GM18951 (cell line): ENCODE results near the gene MAN1B1.
"Not testable (repeated sequence)": the region's sequence is repeated elsewhere in the genome, so short reads cannot be mapped to it uniquely, and the experiment has no call there.

ENCODE experiments used
- POLR2A ChIP-seq: IDR thresholded peaks from 4 replicates; pipeline ENCODE4 v1.6.1; 2011; ENCODE audit warnings: mild to moderate bottlenecking; ENCODE audit not compliant: insufficient read length, insufficient read depth; ENCODE audit errors: extremely low read depth
- in situ Hi-C: fragments of 300-500 bp; cut with MboI; formaldehyde crosslinking; loops from one replicate; pipeline ENCODE4 v1.12.0; 2022; ENCODE audit warnings: low sequenced_read_pairs, mixed read lengths, inconsistent platforms; ENCODE audit not compliant: unreplicated experiment

Gene MAN1B1

GRCh38 chr9:137110911-137111787 is 24.4 kb downstream of the MAN1B1 start:
- TF ChIP-seq POLR2A: no peak
- in situ Hi-C loops: no loop called here

GRCh38 chr9:137111788-137112563 is 25.2 kb downstream of the MAN1B1 start:
- no peak for TF ChIP-seq POLR2A
- in situ Hi-C loops: no loop called here

- in situ Hi-C loops: no loop called here
- TF ChIP-seq POLR2A: no peak
These were observed 26.0 kb downstream of the MAN1B1 start for GRCh38 chr9:137112564-137113384.

DNA sequence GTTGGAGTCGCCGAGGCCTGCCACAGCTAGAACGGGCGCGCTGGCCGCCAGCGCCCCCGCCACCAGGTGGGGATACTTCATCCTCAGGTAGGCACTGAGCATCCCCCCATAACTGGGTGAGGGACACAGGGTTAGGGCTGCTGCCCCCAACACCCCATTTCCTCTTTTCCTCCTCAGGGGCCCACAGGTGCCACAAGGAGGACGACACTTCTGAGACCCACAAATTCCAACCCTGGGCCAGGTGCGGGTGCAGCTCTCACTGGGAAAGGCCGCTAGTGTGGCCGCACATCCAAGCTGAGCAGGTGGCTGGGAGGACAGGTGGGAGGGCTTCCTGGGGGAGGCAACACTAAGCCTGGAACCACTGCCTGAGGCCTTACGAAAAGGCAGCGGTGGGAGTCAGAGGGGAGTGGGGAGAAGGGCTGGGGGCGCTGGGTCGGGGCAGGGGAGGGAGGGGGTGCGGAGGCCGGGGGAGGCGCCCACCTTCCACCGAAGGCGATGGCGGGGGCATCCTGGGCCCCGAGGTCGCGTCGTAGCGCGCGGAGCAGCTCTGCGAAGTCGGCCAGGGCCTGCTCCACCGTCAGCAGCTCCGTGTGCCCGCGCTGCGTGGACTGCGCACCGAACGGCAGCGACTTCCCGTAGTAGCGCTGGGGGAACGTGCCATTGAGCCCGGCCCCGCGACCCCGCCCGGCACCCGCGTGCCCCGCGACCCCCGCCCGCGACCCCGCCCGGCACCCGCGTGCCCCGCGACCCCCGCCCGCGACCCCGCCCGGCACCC is 26.8 kb downstream of the MAN1B1 start:
- TF ChIP-seq POLR2A: no peak
- in situ Hi-C loops: no loop called here

- in situ Hi-C loops: no loop called here
- no peak for TF ChIP-seq POLR2A
These were observed 27.4 kb downstream of the MAN1B1 start for GRCh38 chr9:137114220-137114612.

- peak; percentile 85 for TF ChIP-seq POLR2A
- in situ Hi-C loops: no loop called here
These were observed 28.0 kb downstream of the MAN1B1 start, which contains the start of gene DPP7 for GRCh38 chr9:137114613-137115393. Gene DPP7, minus strand, starts transcription at chr9:137114733. Its CDS starts 20 bp downstream, at chr9:137114713.

GRCh38 chr9:137115394-137116026 is 28.7 kb downstream of the MAN1B1 start:
- in situ Hi-C loops: no loop called here
- no peak for TF ChIP-seq POLR2A

- in situ Hi-C loops: no loop called here
- no peak for TF ChIP-seq POLR2A
These were observed 29.3 kb downstream of the MAN1B1 start for GRCh38 chr9:137116027-137116507.

- in situ Hi-C loops: no loop called here
These were observed 29.9 kb downstream of the MAN1B1 start for GRCh38 chr9:137116728-137117127.

DNA sequence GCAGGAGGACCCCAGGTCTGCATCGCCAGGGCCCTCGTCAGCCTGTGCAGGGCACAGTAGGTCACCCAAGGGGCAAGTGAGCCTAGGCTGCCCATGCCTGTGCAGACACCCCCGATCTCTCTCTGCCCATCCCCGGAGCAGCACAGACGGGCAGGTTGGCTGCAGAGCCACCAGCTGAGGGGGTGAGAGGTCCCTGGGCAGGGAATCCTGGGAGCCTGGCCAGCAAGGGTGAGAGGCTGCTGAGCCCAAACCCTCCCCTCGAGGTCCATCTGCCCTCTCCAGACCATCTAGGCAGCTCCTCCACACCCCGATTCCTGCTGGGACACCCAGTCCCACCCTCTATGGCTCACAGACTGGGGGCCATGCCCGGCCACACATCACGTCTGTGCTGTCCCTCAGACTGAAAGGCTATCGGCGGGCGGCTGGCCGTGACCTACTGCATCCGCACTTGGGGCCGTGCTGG is 30.5 kb downstream of the MAN1B1 start:
- TF ChIP-seq POLR2A: no peak
- in situ Hi-C loops: no loop called here

More at GRCh38 chr9:137116728-137117127, 29.9 kb downstream of the MAN1B1 start:
- TF ChIP-seq POLR2A: no peak

DNA sequence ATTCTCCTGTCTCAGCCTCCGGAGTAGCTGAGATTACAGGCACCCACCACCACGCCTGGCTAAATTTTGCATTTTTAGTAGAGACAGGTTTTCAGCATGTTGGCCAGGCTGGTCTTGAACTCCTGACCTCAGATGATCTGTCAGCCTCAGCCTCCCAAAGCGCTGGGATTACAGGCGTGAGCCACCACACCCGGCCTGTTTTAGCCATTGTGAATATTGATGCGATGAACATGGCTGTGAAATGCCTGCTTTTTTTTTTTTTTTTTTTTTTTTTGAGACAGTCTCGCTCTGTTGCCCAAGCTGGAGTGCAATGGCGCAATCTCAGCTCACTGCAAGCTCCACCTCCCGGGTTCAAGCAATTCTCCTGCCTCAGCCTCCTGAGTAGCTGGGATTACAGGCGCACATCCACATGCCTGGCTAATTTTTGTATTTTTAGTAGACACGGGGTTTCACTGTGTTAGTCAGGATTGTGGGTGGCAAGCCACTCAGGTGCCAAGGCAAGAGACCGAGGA is 31.4 kb downstream of the MAN1B1 start:
- in situ Hi-C loops: not testable (repeated sequence)

DNA sequence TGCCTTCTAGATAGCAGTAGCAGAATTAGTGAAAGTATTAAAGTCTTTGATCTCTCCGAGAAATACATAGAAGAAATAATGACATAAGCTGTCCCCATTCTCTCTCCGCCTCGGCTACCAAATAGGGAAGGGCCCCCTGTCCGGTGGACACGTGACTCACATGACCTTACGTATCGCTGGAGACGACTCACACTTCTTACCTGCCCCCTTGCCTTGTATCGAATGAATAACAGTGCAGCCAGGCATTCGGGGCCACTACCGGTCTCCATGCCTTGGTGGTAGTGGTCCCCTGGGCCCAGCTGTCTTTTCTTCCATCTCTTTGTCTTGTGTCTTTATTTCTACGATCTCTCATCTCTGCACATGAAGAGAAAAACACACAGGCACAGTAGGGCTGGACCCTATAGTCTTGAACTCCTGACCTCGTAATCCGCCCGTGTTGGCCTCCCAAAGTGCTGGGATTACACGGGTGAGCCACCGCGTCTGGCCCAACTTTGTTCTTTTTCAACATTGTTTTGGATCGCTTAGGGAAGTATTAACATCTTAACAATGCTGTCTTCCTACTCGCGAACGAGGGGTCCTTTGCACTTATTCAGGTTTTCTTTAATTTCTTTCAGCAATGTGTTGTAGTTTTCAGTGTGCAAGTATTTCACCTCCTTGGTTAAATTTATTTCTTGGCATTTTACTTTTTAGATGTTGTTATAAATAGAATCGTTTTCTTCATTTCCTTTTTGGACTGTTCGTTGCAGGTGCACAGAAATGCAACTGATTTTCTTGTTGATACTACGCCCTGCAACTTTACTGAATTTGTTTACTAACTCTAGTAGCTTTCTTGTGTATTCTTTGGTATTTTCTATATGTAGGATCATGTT is 35.4 kb downstream of the MAN1B1 start:
- in situ Hi-C loops: loop anchor here (10.0 kb wide), 1 partner anchor 103 kb away; the partner anchor contains the start of genes CYSRT1, RNF208 and RNF224

- in situ Hi-C loops: loop anchor here (10.0 kb wide), 1 partner anchor 102 kb away; the partner anchor contains the start of genes CYSRT1, RNF208 and RNF224
These were observed 36.1 kb downstream of the MAN1B1 start for GRCh38 chr9:137122796-137123467.
